HEK293 (cell line): Measurements from ENCODE around the gene ATP7A.

Experiments
- CTCF ChIP-seq: fragments of 450-650 bp; formaldehyde crosslinking; IDR thresholded peaks from 2 replicates; pipeline ENCODE4 v1.5.1; 2016; ENCODE audit warnings: missing biosample characterization, missing genetic modification characterization
- PATZ1 ChIP-seq: fragments of 450-650 bp; formaldehyde crosslinking; IDR thresholded peaks from 2 replicates; pipeline ENCODE4 v1.5.1; 2016; ENCODE audit warnings: missing biosample characterization, missing genetic modification characterization
- ZBTB20 ChIP-seq: fragments of 450-650 bp; formaldehyde crosslinking; IDR thresholded peaks from 2 replicates; pipeline ENCODE4 v1.5.1; 2016; ENCODE audit warnings: missing biosample characterization, missing genetic modification characterization
- ZNF112 ChIP-seq: fragments of 450-650 bp; formaldehyde crosslinking; IDR thresholded peaks from 2 replicates; pipeline ENCODE4 v1.5.0; 2017; ENCODE audit warnings: missing biosample characterization, missing genetic modification characterization
- ZNF391 ChIP-seq: fragments of 450-650 bp; formaldehyde crosslinking; IDR thresholded peaks from 2 replicates; pipeline ENCODE4 v1.5.1; 2016; ENCODE audit warnings: low read depth, missing biosample characterization, missing genetic modification characterization, borderline replicate concordance
- ZNF560 ChIP-seq: fragments of 450-650 bp; formaldehyde crosslinking; IDR thresholded peaks from 2 replicates; pipeline ENCODE4 v1.5.1; 2017; ENCODE audit warnings: missing biosample characterization, missing genetic modification characterization, borderline replicate concordance
- ZNF777 ChIP-seq: fragments of 450-650 bp; formaldehyde crosslinking; IDR thresholded peaks from 2 replicates; pipeline ENCODE4 v1.5.1; 2017; ENCODE audit warnings: missing biosample characterization, missing genetic modification characterization, borderline replicate concordance

- no peak for TF ChIP-seq ZNF391
- TF ChIP-seq ZNF112 (tag by site-specific recombination) = no peak
- no peak for TF ChIP-seq ZBTB20 (tag by site-specific recombination)
- TF ChIP-seq CTCF = no peak
- no peak for TF ChIP-seq ZNF560 (tag by site-specific recombination)
- no peak for TF ChIP-seq ZNF777 (tag by site-specific recombination)
- no peak for TF ChIP-seq PATZ1
Measured at GRCh38 chrX:78075787-78076389, 165.4 kb downstream of the ATP7A start.
